Measurements from ENCODE around the gene NFKBIL1. TPM values are rescaled to one million over a fixed set of nuclear protein-coding genes. Genes with fewer than 3 reads are reported as not detected.
A peak's percentile ranks its signal among the peaks of the same experiment; 100 is the strongest.

NFKBIL1 gene
- 11.8 and 15.1 TPM in 2 replicates for total RNA-seq (2021)
- long read RNA-seq, transcript NFKBIL1-203 (4 exons, 1,478 nt) = major isoform, 35 of 63 reads
- long read RNA-seq, transcript NFKBIL1-201 (4 exons, 1,401 nt) = minor isoform, 8 of 63 reads
- long read RNA-seq, transcript NFKBIL1-202 (4 exons, 1,411 nt) = minor isoform, 15 of 63 reads
- long read RNA-seq, partial matches to known transcripts = 1 of 63 reads
- long read RNA-seq, other reads (novel, unspliced or antisense) = 4 of 63 reads

DNA sequence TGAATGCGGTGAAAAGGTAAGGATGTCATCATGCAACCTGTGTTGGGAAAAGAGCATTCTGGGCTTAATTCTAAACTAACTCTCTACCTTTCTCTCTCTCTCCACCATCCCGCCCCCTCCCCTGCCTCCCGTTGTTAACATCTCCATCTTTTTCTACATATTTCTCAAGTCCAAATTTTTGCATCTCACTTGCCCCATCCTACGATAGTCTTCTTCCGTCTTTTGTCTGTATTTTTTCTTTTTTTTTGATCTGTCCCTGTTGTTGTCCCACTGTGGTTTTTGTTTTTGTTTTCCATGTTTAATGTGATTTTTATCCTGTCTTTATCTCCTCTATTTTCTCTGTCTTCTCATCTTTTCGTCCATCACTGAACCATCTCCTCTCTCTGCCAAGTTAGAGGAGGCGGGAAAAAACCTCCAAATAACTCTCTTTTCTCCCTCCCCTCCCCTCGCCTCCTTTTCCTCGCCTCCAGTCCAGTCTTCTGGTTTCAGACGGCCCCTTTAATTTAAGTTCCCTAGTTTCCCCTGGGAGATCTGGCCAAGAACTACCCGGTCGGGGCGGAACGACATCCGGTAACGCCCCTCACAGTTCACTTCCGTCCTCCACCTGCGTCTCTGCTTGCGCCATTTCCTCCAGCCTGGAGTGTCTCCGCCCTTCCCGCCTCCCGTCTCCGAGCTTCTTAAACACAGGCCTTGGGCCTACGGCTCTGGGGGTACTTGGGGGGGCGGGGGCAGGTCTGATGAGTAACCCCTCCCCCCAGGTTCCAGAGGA, at the start of gene NFKBIL1:
TSS of gene NFKBIL1 (plus strand) at position 651 of the 769 bp plus-strand sequence. CDS start at position 738, 87 bp downstream.
- peak within 1 kb of the TSS; percentile 89 to 97 (median 94) for H3K27ac Mint-ChIP-seq
- 0 out of 2 replicates have a peak within 1 kb of the TSS, but pooled peaks have one; percentile 88 for H3K4ac ChIP-seq (ENCODE audit: low read depth, low read length)

More for the DNA sequence above, at the start of gene NFKBIL1:
- Histone ChIP-seq H2BK12ac (ENCODE audit: insufficient read length, low read depth, low read length) (no peak within 1 kb of the TSS), H2BK20ac (ENCODE audit: low read depth, low read length, poor library complexity, severe bottlenecking) (no peak within 1 kb of the TSS), H4K5ac (ENCODE audit: insufficient read length, low read depth, low read length) (no peak within 1 kb of the TSS), H3K18ac (ENCODE audit: insufficient read length, low read depth, low read length) (no peak within 1 kb of the TSS), H3K27me3 (ENCODE audit: insufficient read depth, low read length) (no peaks in the 10 kb centered on the region), H3K23ac (ENCODE audit: insufficient read length, low read depth, low read length) (no peak within 1 kb of the TSS), H3K4me1 (ENCODE audit: insufficient read depth, low read length) (no peaks in the 10 kb centered on the region; the same call in 1 of the 2 replicates), H3K79me2 (ENCODE audit: insufficient read depth, low read length) (no peaks in the 10 kb centered on the region; the same call in 1 of the 2 replicates), H2BK120ac (ENCODE audit: low read depth, low read length, poor library complexity, severe bottlenecking) (no peak within 1 kb of the TSS), H3K27ac (ENCODE audit: insufficient read length, low read depth, low read length) (no peak within 1 kb of the TSS), H3K79me1 (ENCODE audit: insufficient read depth, low read depth, low read length, poor library complexity, severe bottlenecking) (peaks cover 3% of the 10 kb centered on the region), H2BK15ac (ENCODE audit: low read depth, low read length) (no peak within 1 kb of the TSS), H3K14ac (ENCODE audit: insufficient read depth, low read length) (no peak within 1 kb of the TSS; the same call in 1 of the 2 replicates), H2AFZ (ENCODE audit: low read length) (no peak within 1 kb of the TSS), H3K9ac (ENCODE audit: extremely low read depth, insufficient read length, low read length) (peak within 1 kb of the TSS; percentile 18), H4K8ac (replicated peaks; ENCODE audit: insufficient read length, low read depth, low read length) (no peak within 1 kb of the TSS), H3K4me2 (ENCODE audit: insufficient read depth, insufficient read length, low read length) (peak within 1 kb of the TSS; percentile 56), H3K56ac (ENCODE audit: insufficient read length, low read depth, low read length) (no peak within 1 kb of the TSS), H3T11ph (ENCODE audit: low read length) (no peak within 1 kb of the TSS), H3K23me2 (ENCODE audit: insufficient read length, low read depth, low read length, poor library complexity, severe bottlenecking) (no peaks in the 10 kb centered on the region), H2AK5ac (ENCODE audit: insufficient read length, low read length) (no peak within 1 kb of the TSS), H2BK5ac (ENCODE audit: insufficient read length, low read length) (no peak within 1 kb of the TSS), H4K20me1 (ENCODE audit: control insufficient read depth, insufficient read depth, insufficient read length) (no peaks in the 10 kb centered on the region), H4K91ac (ENCODE audit: insufficient read length, low read depth, low read length) (no peak within 1 kb of the TSS), H3K9me3 (ENCODE audit: control insufficient read depth, low read depth, low read length) (no peaks in the 10 kb centered on the region)
- peaks cover 20 to 30% of the 10 kb centered on the region in 2 experiments for H3K4me1 Mint-ChIP-seq
- peak; percentile 97 for DNase-seq
- no CpG with 5 or more reads among the region's 25 CpGs for WGBS (ENCODE audit: extremely low coverage, insufficient read length, low lambda C conversion rate)
- no peaks in the 10 kb centered on the region for H3K9me3 Mint-ChIP-seq
- TF ChIP-seq, protein P1, sequence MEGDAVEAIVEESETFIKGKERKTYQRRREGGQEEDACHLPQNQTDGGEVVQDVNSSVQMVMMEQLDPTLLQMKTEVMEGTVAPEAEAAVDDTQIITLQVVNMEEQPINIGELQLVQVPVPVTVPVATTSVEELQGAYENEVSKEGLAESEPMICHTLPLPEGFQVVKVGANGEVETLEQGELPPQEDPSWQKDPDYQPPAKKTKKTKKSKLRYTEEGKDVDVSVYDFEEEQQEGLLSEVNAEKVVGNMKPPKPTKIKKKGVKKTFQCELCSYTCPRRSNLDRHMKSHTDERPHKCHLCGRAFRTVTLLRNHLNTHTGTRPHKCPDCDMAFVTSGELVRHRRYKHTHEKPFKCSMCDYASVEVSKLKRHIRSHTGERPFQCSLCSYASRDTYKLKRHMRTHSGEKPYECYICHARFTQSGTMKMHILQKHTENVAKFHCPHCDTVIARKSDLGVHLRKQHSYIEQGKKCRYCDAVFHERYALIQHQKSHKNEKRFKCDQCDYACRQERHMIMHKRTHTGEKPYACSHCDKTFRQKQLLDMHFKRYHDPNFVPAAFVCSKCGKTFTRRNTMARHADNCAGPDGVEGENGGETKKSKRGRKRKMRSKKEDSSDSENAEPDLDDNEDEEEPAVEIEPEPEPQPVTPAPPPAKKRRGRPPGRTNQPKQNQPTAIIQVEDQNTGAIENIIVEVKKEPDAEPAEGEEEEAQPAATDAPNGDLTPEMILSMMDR (conservative IDR thresholded peaks at IDR 0.05) = no peak
- peaks cover 6 to 29% (median 19%) of the 10 kb centered on the region in 3 experiments; a peak in 6 of 7 replicates for H3K36me3 Mint-ChIP-seq (ENCODE audit: insufficient read depth in 1 of 3, low read depth in 3 of 3)
- H3K27me3 Mint-ChIP-seq (ENCODE audit: low read depth) = no peaks in the 10 kb centered on the region
- H3K4me3 Mint-ChIP-seq = peak within 1 kb of the TSS; percentile 70 to 84

Data from H9 (cell line).